ENCODE results near the gene DHDDS. TPM values are rescaled to one million over a fixed set of nuclear protein-coding genes. Genes with fewer than 3 reads are reported as not detected.
A peak's percentile ranks its signal among the peaks of the same experiment; 100 is the strongest.

DHDDS gene
- total and polyA plus RNA-seq, 2 of the 13 experiments (the other 11 are each of a cell fraction or from before 2014, with no cell fraction given) = 18.9 to 28.3 TPM

DNA sequence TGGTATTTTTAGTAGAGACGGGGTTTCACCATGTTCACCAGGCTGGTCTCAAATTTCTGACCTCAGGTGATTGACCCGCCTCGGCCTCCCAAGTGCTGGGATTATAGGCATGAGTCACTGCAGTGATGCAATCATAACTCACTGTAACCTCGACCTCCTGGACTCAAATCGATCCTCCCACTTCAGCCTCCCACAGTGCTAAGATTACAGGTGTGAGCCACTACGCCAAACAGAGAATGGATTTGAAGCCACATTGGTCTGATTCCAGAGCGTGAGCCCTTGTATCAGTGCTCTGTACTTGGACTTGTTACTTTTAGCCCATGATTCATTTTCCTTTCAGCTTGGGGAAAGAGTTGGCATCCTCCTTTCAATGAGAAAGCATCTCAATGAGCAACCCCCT lies 44.7 kb upstream of the DHDDS start (continued):
- TF ChIP-seq, protein P1, sequence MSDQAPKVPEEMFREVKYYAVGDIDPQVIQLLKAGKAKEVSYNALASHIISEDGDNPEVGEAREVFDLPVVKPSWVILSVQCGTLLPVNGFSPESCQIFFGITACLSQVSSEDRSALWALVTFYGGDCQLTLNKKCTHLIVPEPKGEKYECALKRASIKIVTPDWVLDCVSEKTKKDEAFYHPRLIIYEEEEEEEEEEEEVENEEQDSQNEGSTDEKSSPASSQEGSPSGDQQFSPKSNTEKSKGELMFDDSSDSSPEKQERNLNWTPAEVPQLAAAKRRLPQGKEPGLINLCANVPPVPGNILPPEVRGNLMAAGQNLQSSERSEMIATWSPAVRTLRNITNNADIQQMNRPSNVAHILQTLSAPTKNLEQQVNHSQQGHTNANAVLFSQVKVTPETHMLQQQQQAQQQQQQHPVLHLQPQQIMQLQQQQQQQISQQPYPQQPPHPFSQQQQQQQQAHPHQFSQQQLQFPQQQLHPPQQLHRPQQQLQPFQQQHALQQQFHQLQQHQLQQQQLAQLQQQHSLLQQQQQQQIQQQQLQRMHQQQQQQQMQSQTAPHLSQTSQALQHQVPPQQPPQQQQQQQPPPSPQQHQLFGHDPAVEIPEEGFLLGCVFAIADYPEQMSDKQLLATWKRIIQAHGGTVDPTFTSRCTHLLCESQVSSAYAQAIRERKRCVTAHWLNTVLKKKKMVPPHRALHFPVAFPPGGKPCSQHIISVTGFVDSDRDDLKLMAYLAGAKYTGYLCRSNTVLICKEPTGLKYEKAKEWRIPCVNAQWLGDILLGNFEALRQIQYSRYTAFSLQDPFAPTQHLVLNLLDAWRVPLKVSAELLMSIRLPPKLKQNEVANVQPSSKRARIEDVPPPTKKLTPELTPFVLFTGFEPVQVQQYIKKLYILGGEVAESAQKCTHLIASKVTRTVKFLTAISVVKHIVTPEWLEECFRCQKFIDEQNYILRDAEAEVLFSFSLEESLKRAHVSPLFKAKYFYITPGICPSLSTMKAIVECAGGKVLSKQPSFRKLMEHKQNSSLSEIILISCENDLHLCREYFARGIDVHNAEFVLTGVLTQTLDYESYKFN (CRISPR knock-in tag; conservative IDR thresholded peaks at IDR 0.05) = peak; percentile 88
- TF ChIP-seq, protein P2, sequence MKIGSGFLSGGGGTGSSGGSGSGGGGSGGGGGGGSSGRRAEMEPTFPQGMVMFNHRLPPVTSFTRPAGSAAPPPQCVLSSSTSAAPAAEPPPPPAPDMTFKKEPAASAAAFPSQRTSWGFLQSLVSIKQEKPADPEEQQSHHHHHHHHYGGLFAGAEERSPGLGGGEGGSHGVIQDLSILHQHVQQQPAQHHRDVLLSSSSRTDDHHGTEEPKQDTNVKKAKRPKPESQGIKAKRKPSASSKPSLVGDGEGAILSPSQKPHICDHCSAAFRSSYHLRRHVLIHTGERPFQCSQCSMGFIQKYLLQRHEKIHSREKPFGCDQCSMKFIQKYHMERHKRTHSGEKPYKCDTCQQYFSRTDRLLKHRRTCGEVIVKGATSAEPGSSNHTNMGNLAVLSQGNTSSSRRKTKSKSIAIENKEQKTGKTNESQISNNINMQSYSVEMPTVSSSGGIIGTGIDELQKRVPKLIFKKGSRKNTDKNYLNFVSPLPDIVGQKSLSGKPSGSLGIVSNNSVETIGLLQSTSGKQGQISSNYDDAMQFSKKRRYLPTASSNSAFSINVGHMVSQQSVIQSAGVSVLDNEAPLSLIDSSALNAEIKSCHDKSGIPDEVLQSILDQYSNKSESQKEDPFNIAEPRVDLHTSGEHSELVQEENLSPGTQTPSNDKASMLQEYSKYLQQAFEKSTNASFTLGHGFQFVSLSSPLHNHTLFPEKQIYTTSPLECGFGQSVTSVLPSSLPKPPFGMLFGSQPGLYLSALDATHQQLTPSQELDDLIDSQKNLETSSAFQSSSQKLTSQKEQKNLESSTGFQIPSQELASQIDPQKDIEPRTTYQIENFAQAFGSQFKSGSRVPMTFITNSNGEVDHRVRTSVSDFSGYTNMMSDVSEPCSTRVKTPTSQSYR (CRISPR knock-in tag; IDR thresholded peaks at IDR 0.05; ENCODE audit: borderline replicate concordance) = peak; percentile 47; the same call in 1 of the 2 replicates
- TF ChIP-seq ZNF644 (CRISPR knock-in tag; IDR thresholded peaks at IDR 0.05; ENCODE audit: low read depth) (peak; percentile 85), TGIF2 (CRISPR knock-in tag; IDR thresholded peaks at IDR 0.05) (no peak), ETV5 (CRISPR knock-in tag; IDR thresholded peaks at IDR 0.05; ENCODE audit: borderline replicate concordance) (peak; percentile 28; the same call in 1 of the 2 replicates), ZNF616 (CRISPR knock-in tag; IDR thresholded peaks at IDR 0.05; ENCODE audit: low read depth) (no peak), ZBTB8A (CRISPR knock-in tag; IDR thresholded peaks at IDR 0.05; ENCODE audit: borderline replicate concordance, low read depth) (no peak), AHR (CRISPR knock-in tag; IDR thresholded peaks at IDR 0.05) (no peak), SMAD3 (CRISPR knock-in tag; IDR thresholded peaks at IDR 0.05) (peak; percentile 73; the same call in 1 of the 2 replicates), SRSF9 (IDR thresholded peaks at IDR 0.05; ENCODE audit: borderline replicate concordance, insufficient read depth, low read depth, low read length, poor library complexity, severe bottlenecking) (no peak), GTF2F1 (IDR thresholded peaks at IDR 0.05; ENCODE audit: low read length) (no peak), NR2F1 (CRISPR knock-in tag; IDR thresholded peaks at IDR 0.05) (peak; percentile 91 to 92), ZSCAN9 (CRISPR knock-in tag; IDR thresholded peaks at IDR 0.05; ENCODE audit: borderline replicate concordance) (no peak), PREB (CRISPR knock-in tag; IDR thresholded peaks at IDR 0.05) (no peak), ZBTB21 (CRISPR knock-in tag; IDR thresholded peaks at IDR 0.05) (peak; percentile 85), NFRKB (IDR thresholded peaks at IDR 0.05) (no peak), SOX6 (IDR thresholded peaks at IDR 0.05) (no peak), SOX6 (CRISPR knock-in tag; IDR thresholded peaks at IDR 0.05) (peak; percentile 92), ZFP90 (CRISPR knock-in tag; IDR thresholded peaks at IDR 0.05; ENCODE audit: borderline replicate concordance) (no peak), MED8 (CRISPR knock-in tag; IDR thresholded peaks at IDR 0.05; ENCODE audit: insufficient replicate concordance) (no peak), ZNF720 (CRISPR knock-in tag; IDR thresholded peaks at IDR 0.05) (no peak), ZEB1 (IDR thresholded peaks at IDR 0.05; ENCODE audit: insufficient replicate concordance, low read depth) (peak; percentile 61)
- TF ChIP-seq, protein P3, sequence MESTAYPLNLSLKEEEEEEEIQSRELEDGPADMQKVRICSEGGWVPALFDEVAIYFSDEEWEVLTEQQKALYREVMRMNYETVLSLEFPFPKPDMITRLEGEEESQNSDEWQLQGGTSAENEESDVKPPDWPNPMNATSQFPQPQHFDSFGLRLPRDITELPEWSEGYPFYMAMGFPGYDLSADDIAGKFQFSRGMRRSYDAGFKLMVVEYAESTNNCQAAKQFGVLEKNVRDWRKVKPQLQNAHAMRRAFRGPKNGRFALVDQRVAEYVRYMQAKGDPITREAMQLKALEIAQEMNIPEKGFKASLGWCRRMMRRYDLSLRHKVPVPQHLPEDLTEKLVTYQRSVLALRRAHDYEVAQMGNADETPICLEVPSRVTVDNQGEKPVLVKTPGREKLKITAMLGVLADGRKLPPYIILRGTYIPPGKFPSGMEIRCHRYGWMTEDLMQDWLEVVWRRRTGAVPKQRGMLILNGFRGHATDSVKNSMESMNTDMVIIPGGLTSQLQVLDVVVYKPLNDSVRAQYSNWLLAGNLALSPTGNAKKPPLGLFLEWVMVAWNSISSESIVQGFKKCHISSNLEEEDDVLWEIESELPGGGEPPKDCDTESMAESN (CRISPR knock-in tag; conservative IDR thresholded peaks at IDR 0.05) = 0 out of 2 replicates have a peak, but pooled peaks have one; percentile 19
